A549 (cell line): ENCODE measurements around the gene CETP. TPM values are rescaled to one million over a fixed set of nuclear protein-coding genes. Genes with fewer than 3 reads are reported as not detected.
A peak's percentile ranks its signal among the peaks of the same experiment; 100 is the strongest.

ENCODE experiments used
- ATAC-seq, 2 experiments: fragments of 200-7000 bp in 1 of 2; fragments of >200 bp in 1 of 2; cut with Nextera tagmentation in 1 of 2; cut with Tn5 transposase in 1 of 2; 3 replicates each; pipeline versions ENCODE4 v1.8.0 to v1.9.1; 2018 to 2020; ENCODE audit warnings: mild to moderate bottlenecking in 1 of 2, moderate library complexity in 1 of 2
- CTCF ChIA-PET: fragments of 300-600 bp; sonication (Branson Sonifier 250); formaldehyde crosslinking; extraction: SDS; loops from one replicate; lab custom pipeline; 2021; ENCODE audit warnings: antibody characterized with exemption, inconsistent platforms; lab: Yijun Ruan, JAX
- POLR2A ChIA-PET: fragments of 350-600 bp; formaldehyde crosslinking; extraction: SDS; loops from one replicate; lab custom pipeline; 2021; ENCODE audit warnings: antibody characterized with exemption, inconsistent platforms; lab: Yijun Ruan, JAX
- DNase-seq, 2 experiments: peaks; one replicate each; pipeline versions ENCODE4 v3.0.0 to v3.0.0-alpha.2; 2011 to 2016; ENCODE audit warnings: low read depth in 1 of 2, low spot score in 1 of 2
- FAIRE-seq: peaks from 2 replicates; lab custom pipeline; 2011; peaks lifted over from hg19 to GRCh38; lab: Jason Lieb, UNC
- H3K27ac ChIP-seq, 2 experiments: fragments of >200 bp; sonication (Bioruptor Twin); formaldehyde crosslinking; 3 replicates each; pipeline ENCODE4 v1.5.1; 2016 to 2017
- H3K4me1 ChIP-seq: fragments of >200 bp; sonication (Bioruptor Twin); formaldehyde crosslinking; 3 replicates; pipeline ENCODE4 v1.6.1; 2016
- H3K4me2 ChIP-seq: fragments of >200 bp; sonication (Bioruptor Twin); formaldehyde crosslinking; 3 replicates; pipeline ENCODE4 v1.6.1; 2016
- H3K4me3 ChIP-seq: fragments of >200 bp; sonication (Bioruptor Twin); formaldehyde crosslinking; 3 replicates; pipeline ENCODE4 v1.5.1; 2016
- H3K9me3 ChIP-seq: fragments of >200 bp; sonication (Bioruptor Twin); formaldehyde crosslinking; 3 replicates; pipeline ENCODE4 v1.6.1; 2016
- BHLHE40 ChIP-seq: IDR thresholded peaks from 2 replicates; pipeline ENCODE4 v1.6.1; 2012; ENCODE audit warnings: low read depth, low read length, inconsistent platforms
- CBX2 ChIP-seq: fragments of 200-600 bp; sonication (generic); IDR thresholded peaks from 2 replicates; pipeline ENCODE4 v1.6.1; 2016; ENCODE audit warnings: low read depth, mild to moderate bottlenecking, borderline replicate concordance
- CHD2 ChIP-seq: fragments of 150-350 bp; IDR thresholded peaks from 2 replicates; pipeline ENCODE4 v1.6.1; 2014; ENCODE audit warnings: low read length; ENCODE audit not compliant: partially characterized antibody
- ESRRA ChIP-seq: fragments of 150-350 bp; IDR thresholded peaks from 2 replicates; pipeline ENCODE4 v1.6.1; 2014; ENCODE audit warnings: mild to moderate bottlenecking, low read length, borderline replicate concordance
- FOSB ChIP-seq: fragments of 250-450 bp; sonication (Bioruptor Pico); IDR thresholded peaks from 2 replicates; pipeline ENCODE4 v1.5.0; 2020; ENCODE audit warnings: mild to moderate bottlenecking, moderate library complexity
- FOSL2 ChIP-seq, 2 experiments: fragments of 450-650 bp in 1 of 2; fragments of >200 bp in 1 of 2; sonication (Bioruptor Twin) in 1 of 2; formaldehyde crosslinking; IDR thresholded peaks; 2 replicates each; pipeline versions ENCODE4 v1.5.0 to v1.6.1; 2016 to 2020; ENCODE audit warnings: mild to moderate bottlenecking in 1 of 2, moderate library complexity in 1 of 2
- FOXS1 ChIP-seq: fragments of 250-450 bp; sonication (Bioruptor Pico); IDR thresholded peaks from 2 replicates; pipeline ENCODE4 v1.5.0; 2020; ENCODE audit warnings: mild to moderate bottlenecking, moderate library complexity
- MAFK ChIP-seq: fragments of 450-650 bp; IDR thresholded peaks from 2 replicates; pipeline ENCODE4 v1.6.1; 2014; ENCODE audit not compliant: partially characterized antibody
- NPAS2 ChIP-seq: fragments of 250-450 bp; sonication (Bioruptor Pico); IDR thresholded peaks from 2 replicates; pipeline ENCODE4 v1.8.0; 2022; ENCODE audit warnings: mild to moderate bottlenecking, moderate library complexity, borderline replicate concordance
- NR3C1 ChIP-seq: fragments of >200 bp; sonication (Bioruptor Twin); formaldehyde crosslinking; IDR thresholded peaks from 3 replicates; pipeline ENCODE4 v1.6.1; 2017
- POLR2A ChIP-seq: IDR thresholded peaks from 2 replicates; pipeline ENCODE4 v1.6.1; 2012; ENCODE audit warnings: mild to moderate bottlenecking, low read length
- POLR2AphosphoS2 ChIP-seq: conservative IDR thresholded peaks from 2 replicates; pipeline ENCODE4 v1.6.1; 2012; ENCODE audit warnings: low read length, improper control_type of control experiment, inconsistent platforms
- RARB ChIP-seq: fragments of 250-450 bp; sonication (Bioruptor Pico); IDR thresholded peaks from 2 replicates; pipeline ENCODE4 v1.8.0; 2021; ENCODE audit warnings: mild to moderate bottlenecking, moderate library complexity
- SMC3 ChIP-seq: fragments of >200 bp; sonication (Bioruptor Twin); formaldehyde crosslinking; IDR thresholded peaks from 3 replicates; pipeline ENCODE4 v1.6.1; 2018; ENCODE audit warnings: inconsistent platforms
- TP53 ChIP-seq: fragments of 250-450 bp; sonication (Bioruptor Pico); IDR thresholded peaks from 2 replicates; pipeline ENCODE4 v1.5.0; 2021; ENCODE audit warnings: mild to moderate bottlenecking, moderate library complexity
- ZC3H11A ChIP-seq: fragments of 450-650 bp; IDR thresholded peaks from 2 replicates; pipeline ENCODE4 v1.6.1; 2014; ENCODE audit warnings: antibody characterized with exemption, mild to moderate bottlenecking
- ZSCAN20 ChIP-seq: fragments of 250-450 bp; sonication (Bioruptor Pico); IDR thresholded peaks from 2 replicates; pipeline ENCODE4 v1.8.0; 2022; ENCODE audit warnings: mild to moderate bottlenecking, moderate library complexity
- WGBS: methylation state at CpG from one replicate; pipeline ENCODE4 v1.1.6; 2017; ENCODE audit errors: missing lambda C conversion rate; 5-methylcytosine and 5-hydroxymethylcytosine counted together
- polyA plus RNA-seq, 4 experiments: library from polyadenylated mRNA; depleted of rRNA in 3 of 4; stranded (reverse); fragments of >200 nt; fragmentation: RNase III in 1 of 4; extraction: RNeasy Plus Mini Kit Qiagen cat#74134 plus additional on column Dnase treatment in 1 of 4; gene quantifications; 2 replicates in 3 of 4; 3 replicates in 1 of 4; pipeline ENCODE4 v1.2.3, GENCODE V29; 2011 to 2017
- TF ChIP-seq, protein P1 (sequence below): IDR thresholded peaks from 2 replicates; pipeline ENCODE4 v1.6.1; 2012
- TF ChIP-seq, protein P2 (sequence below): fragments of 250-450 bp; sonication (Bioruptor Pico); IDR thresholded peaks from 2 replicates; pipeline ENCODE4 v1.5.0; 2021; ENCODE audit warnings: mild to moderate bottlenecking, moderate library complexity, borderline replicate concordance
- TF ChIP-seq, protein P3 (sequence below): fragments of >200 bp; sonication (Bioruptor Twin); formaldehyde crosslinking; IDR thresholded peaks from 3 replicates; pipeline ENCODE4 v1.6.1; 2016
- TF ChIP-seq, protein P4 (sequence below): IDR thresholded peaks from 2 replicates; pipeline ENCODE4 v1.6.1; 2012; ENCODE audit warnings: low read depth, borderline replicate concordance

CETP gene
- polyA plus RNA-seq, 2 of the 4 experiments (the other 2 are of a cell fraction): not detected

DNA sequence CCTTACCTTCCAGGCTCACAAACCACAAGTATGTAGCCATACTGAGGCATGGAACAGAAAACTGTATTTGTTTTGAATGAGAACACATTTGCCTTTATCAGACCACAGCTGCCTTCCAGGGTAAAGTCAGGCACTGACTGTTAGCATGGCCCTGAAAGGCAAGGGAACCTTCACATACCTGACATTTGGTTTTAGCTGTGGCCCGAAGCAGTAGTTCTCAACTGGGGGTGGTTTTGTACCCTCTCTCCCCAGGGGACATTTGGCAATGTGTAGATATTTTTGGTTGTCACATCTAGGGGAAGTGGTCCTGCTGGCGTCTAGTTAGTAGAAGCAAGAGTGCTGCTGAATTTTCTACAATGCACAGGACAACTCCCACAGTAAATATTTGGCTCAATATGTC lies 20.7 kb upstream of the CETP start:
- ChIA-PET CTCF (interaction anchor here (1.3 to 2.2 kb wide), 3 partner anchors 10 to 148 kb away, joined by 3 to 12 read pairs (median 6); no protein-coding TSS in a partner anchor), POLR2A (interaction anchor here (0.7 to 1.5 kb wide), 3 partner anchors 8 to 245 kb away, joined by 3 to 11 read pairs (median 4); partner anchors contain the start of genes HERPUD1 and PSME3IP1)
- no peak for TF ChIP-seq ZSCAN20 (CRISPR knock-in tag)
- no peak for TF ChIP-seq NR3C1
- TF ChIP-seq FOXS1 (CRISPR knock-in tag): no peak
- TF ChIP-seq SMC3: no peak
- no peak for TF ChIP-seq NPAS2 (CRISPR knock-in tag)
- TF ChIP-seq, protein P1, sequence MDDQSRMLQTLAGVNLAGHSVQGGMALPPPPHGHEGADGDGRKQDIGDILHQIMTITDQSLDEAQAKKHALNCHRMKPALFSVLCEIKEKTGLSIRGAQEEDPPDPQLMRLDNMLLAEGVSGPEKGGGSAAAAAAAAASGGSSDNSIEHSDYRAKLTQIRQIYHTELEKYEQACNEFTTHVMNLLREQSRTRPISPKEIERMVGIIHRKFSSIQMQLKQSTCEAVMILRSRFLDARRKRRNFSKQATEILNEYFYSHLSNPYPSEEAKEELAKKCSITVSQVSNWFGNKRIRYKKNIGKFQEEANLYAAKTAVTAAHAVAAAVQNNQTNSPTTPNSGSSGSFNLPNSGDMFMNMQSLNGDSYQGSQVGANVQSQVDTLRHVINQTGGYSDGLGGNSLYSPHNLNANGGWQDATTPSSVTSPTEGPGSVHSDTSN: no peak
- TF ChIP-seq BHLHE40: no peak
- no peak for TF ChIP-seq RARB (CRISPR knock-in tag)
- TF ChIP-seq CHD2: no peak
- TF ChIP-seq CBX2: no peak
- TF ChIP-seq, protein P2, sequence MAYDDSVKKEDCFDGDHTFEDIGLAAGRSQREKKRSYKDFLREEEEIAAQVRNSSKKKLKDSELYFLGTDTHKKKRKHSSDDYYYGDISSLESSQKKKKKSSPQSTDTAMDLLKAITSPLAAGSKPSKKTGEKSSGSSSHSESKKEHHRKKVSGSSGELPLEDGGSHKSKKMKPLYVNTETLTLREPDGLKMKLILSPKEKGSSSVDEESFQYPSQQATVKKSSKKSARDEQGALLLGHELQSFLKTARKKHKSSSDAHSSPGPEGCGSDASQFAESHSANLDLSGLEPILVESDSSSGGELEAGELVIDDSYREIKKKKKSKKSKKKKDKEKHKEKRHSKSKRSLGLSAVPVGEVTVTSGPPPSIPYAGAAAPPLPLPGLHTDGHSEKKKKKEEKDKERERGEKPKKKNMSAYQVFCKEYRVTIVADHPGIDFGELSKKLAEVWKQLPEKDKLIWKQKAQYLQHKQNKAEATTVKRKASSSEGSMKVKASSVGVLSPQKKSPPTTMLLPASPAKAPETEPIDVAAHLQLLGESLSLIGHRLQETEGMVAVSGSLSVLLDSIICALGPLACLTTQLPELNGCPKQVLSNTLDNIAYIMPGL (CRISPR knock-in tag): no peak
- TF ChIP-seq ZC3H11A: no peak
- no peak for TF ChIP-seq FOSB (CRISPR knock-in tag)
- TF ChIP-seq FOSL2 (IDR thresholded peaks at IDR 0.05): no peak
- no peak for TF ChIP-seq FOSL2 (CRISPR knock-in tag; IDR thresholded peaks at IDR 0.05)
- no peak for TF ChIP-seq ESRRA
- TF ChIP-seq TP53 (CRISPR knock-in tag): no peak
- TF ChIP-seq, protein P3, sequence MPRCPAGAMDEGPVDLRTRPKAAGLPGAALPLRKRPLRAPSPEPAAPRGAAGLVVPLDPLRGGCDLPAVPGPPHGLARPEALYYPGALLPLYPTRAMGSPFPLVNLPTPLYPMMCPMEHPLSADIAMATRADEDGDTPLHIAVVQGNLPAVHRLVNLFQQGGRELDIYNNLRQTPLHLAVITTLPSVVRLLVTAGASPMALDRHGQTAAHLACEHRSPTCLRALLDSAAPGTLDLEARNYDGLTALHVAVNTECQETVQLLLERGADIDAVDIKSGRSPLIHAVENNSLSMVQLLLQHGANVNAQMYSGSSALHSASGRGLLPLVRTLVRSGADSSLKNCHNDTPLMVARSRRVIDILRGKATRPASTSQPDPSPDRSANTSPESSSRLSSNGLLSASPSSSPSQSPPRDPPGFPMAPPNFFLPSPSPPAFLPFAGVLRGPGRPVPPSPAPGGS: no peak
- TF ChIP-seq, protein P4, sequence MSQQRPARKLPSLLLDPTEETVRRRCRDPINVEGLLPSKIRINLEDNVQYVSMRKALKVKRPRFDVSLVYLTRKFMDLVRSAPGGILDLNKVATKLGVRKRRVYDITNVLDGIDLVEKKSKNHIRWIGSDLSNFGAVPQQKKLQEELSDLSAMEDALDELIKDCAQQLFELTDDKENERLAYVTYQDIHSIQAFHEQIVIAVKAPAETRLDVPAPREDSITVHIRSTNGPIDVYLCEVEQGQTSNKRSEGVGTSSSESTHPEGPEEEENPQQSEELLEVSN: no peak
- FAIRE-seq (no peak), ATAC-seq (no peak), DNase-seq (no peak)
- Histone ChIP-seq H3K9me3 (no peaks in the 10 kb centered on the region), H3K4me3 (no peak overlapping the region), H3K4me1 (peaks cover 9% of the 10 kb centered on the region; the same call in 2 of the 3 replicates), H3K4me2 (no peak overlapping the region), H3K27ac (no peak overlapping the region)
- 93% methylated on average over 2 of the region's 2 CpGs for WGBS

DNA sequence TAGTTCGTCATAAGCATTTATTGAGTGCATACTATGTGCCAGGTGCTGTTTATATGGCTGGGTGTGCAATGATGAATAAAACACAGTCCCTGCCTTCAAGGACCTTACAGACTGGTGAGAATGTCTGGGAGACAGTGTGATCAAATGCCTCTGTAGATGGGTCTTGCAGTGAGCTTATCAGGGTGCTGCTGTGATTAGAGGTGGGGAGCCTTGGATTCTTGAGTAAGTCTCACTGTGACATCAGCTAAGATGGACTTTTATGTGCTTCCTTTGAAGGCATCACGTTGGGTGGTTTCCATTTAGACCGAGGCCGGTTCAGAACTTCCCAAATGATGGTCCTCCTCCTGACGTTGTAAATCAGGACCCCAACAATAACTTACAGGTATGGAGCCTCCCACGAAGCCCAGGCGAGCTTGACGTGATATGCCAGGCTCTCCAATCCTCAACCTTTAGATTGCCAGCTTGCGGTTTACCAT lies 19.9 kb upstream of the CETP start:
- no peak for FAIRE-seq
- POLR2A ChIA-PET: interaction anchor here (0.7 to 1.5 kb wide), 3 partner anchors 9 to 244 kb away, joined by 3 to 11 read pairs (median 4); partner anchors contain the start of genes HERPUD1 and PSME3IP1
- 86% methylated on average over 9 of the region's 9 CpGs for WGBS

More for the DNA sequence above, 19.9 kb upstream of the CETP start:
- DNase-seq (no peak), ATAC-seq (no peak)
- CTCF ChIA-PET: interaction anchor here (1.3 to 2.2 kb wide), 3 partner anchors 9 to 148 kb away, joined by 3 to 12 read pairs (median 6); no protein-coding TSS in a partner anchor
- Histone ChIP-seq H3K4me3 (no peak overlapping the region), H3K27ac (no peak overlapping the region), H3K9me3 (no peaks in the 10 kb centered on the region), H3K4me1 (peaks cover under 1% of the 10 kb centered on the region; the same call in 2 of the 3 replicates), H3K4me2 (no peak overlapping the region)
- TF ChIP-seq POLR2AphosphoS2: 0 out of 2 replicates have a peak, but pooled peaks have one; percentile 51
- TF ChIP-seq, protein P3: no peak
- TF ChIP-seq POLR2A: no peak
- TF ChIP-seq MAFK: no peak
- TF ChIP-seq, all 56 proteins: peak for 1
